ENCODE data around the gene ARHGAP29.
"Not testable (repeated sequence)": the region's sequence is repeated elsewhere in the genome, so short reads cannot be mapped to it uniquely, and the experiment has no call there.

Gene ARHGAP29

DNA sequence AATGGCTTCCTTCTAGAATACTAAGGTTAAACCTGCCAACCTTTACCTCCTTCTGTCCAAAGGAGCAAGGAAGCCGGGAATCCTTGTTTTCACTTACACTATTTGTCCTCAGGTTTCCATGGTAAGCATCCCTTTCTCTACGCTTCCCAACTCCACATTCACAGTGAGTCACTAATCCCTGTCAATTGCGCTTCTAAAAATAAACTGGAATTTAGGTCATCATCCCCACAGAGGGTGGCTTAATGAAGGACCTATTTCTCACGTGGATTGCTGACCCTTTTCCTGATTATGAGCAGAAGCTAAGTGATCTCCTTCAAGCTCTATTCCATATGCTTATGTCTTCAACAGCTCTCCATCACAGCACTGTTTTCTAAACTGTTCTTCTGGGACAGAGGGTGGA is 76.6 kb downstream of the ARHGAP29 start:
- peak; percentile 82 for DNase-seq (ENCODE audit: low read depth)
- TF ChIP-seq, protein P1, sequence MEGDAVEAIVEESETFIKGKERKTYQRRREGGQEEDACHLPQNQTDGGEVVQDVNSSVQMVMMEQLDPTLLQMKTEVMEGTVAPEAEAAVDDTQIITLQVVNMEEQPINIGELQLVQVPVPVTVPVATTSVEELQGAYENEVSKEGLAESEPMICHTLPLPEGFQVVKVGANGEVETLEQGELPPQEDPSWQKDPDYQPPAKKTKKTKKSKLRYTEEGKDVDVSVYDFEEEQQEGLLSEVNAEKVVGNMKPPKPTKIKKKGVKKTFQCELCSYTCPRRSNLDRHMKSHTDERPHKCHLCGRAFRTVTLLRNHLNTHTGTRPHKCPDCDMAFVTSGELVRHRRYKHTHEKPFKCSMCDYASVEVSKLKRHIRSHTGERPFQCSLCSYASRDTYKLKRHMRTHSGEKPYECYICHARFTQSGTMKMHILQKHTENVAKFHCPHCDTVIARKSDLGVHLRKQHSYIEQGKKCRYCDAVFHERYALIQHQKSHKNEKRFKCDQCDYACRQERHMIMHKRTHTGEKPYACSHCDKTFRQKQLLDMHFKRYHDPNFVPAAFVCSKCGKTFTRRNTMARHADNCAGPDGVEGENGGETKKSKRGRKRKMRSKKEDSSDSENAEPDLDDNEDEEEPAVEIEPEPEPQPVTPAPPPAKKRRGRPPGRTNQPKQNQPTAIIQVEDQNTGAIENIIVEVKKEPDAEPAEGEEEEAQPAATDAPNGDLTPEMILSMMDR (conservative IDR thresholded peaks at IDR 0.05; ENCODE audit: low read depth, low read length): no peak
- H3K4me3 ChIP-seq (ENCODE audit: low read depth, low read length): no peak overlapping the region

DNA sequence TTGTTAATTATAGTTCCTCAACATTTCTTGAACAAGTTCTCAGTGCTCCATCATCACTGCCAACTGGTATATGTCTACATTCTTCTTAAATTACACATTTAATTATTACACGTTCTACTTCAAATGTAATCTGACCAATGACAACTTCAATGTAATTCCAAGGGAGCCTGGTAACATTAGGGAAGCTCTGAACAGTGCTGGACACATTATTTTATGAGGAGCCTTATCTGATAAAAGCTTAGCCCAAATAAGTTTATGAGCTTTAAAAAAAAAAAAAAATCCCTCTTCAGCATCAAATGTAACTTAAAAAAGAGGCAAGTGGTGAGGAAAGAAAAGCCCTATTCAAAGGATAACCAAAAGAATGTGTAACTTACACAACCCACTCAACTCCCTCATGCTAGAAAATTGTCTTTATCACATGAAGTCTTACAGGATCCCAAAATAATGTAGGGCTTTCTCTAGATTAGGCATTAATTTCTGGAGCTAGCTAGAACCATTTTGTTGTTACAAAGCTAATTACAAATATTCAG is 81.2 kb downstream of the ARHGAP29 start:
- H3K4me3 ChIP-seq (ENCODE audit: low read depth, low read length): no peak overlapping the region
- DNase-seq (ENCODE audit: low read depth): peak; percentile 62
- TF ChIP-seq, protein P1 (conservative IDR thresholded peaks at IDR 0.05; ENCODE audit: low read depth, low read length): no peak

- TF ChIP-seq, protein P1 (conservative IDR thresholded peaks at IDR 0.05; ENCODE audit: low read depth, low read length): no peak
Measured at GRCh38 chr1:94154989-94155388, 82.4 kb downstream of the ARHGAP29 start.

DNA sequence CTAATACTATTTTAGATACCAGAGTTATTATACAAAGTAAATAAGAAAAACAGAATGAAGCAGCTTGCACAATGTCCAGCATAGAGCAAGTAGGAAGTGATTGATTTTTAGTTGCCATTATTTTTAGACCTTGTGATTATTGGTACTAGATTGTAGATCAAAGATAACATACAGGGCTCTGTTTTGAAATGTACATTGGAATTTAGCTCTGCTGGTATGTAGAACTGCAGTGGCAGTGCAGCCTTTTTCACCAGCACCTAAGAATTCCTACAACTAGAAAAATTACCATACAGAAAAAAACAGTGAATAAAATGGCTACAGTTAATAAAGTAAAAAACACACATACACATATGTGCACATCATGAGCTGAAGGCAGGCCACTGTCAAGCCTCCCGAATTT is 84.3 kb downstream of the ARHGAP29 start:
- H3K4me3 ChIP-seq (ENCODE audit: low read depth, low read length): no peak overlapping the region
- TF ChIP-seq, protein P1 (conservative IDR thresholded peaks at IDR 0.05; ENCODE audit: low read depth, low read length): no peak
- DNase-seq (ENCODE audit: low read depth): no peak

More at GRCh38 chr1:94154989-94155388, 82.4 kb downstream of the ARHGAP29 start:
- H3K4me3 ChIP-seq (ENCODE audit: low read depth, low read length): no peak overlapping the region
- peak; percentile 77 for DNase-seq (ENCODE audit: low read depth)

- DNase-seq (ENCODE audit: low read depth); H3K4me3 ChIP-seq (ENCODE audit: low read depth, low read length): not testable (repeated sequence)
Measured at GRCh38 chr1:94149166-94149565, 88.2 kb downstream of the ARHGAP29 start.

DNA sequence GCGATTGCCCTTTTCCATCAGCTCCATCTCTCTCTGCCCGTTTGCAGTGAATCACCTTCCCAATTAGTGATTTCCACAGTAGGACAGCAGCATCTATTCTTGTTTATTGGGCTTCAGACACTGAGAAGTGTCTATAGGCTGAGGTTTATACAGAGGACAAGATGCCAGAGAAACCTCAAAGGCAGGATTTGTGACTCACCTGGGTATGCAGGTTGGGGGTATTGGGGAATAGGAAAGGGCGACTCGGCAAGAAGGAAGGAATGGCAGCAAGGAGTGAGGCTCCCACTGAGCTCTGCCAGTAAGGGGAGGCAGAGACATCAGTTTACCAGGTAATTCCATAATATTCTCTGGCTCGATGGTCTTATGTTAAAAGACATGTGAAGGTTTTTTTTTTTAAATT is 91.1 kb downstream of the ARHGAP29 start:
- TF ChIP-seq, protein P1 (conservative IDR thresholded peaks at IDR 0.05; ENCODE audit: low read depth, low read length): no peak
- DNase-seq (ENCODE audit: low read depth): no peak
- H3K4me3 ChIP-seq (ENCODE audit: low read depth, low read length): no peak overlapping the region

DNA sequence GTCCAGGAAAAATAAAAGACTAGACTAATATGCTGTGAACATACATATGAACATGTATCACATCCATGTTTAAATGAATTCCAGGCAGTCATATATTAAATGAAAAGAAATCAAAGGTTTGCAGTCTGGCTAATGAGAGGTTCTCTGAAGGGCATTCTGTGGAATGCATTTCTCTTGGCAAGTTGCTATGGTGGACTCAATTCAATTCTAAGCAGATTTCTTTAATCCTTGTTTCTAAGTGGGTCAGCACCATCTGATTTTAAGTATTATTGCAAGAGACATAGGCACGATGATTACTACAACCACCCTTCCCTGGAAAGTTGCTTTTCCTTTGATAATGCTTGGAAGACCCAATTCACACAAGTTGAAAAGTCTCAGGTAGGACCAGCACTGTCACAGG is 92.5 kb downstream of the ARHGAP29 start:
- TF ChIP-seq, protein P1 (conservative IDR thresholded peaks at IDR 0.05; ENCODE audit: low read depth, low read length): no peak
- no peak overlapping the region for H3K4me3 ChIP-seq (ENCODE audit: low read depth, low read length)
- no peak for DNase-seq (ENCODE audit: low read depth)

Data from choroid plexus epithelial cell (primary cell).